GM12878 (cell line): ENCODE results near the gene BLCAP. TPM values are rescaled to one million over a fixed set of nuclear protein-coding genes. Genes with fewer than 3 reads are reported as not detected.

Experiments used
- ATAC-seq: fragments of 200-7000 bp; cut with Tn5 transposase; 3 replicates; pipeline ENCODE4 v1.9.1; 2020; ENCODE audit warnings: mild to moderate bottlenecking, moderate library complexity
- BruUV-seq: library from RNA; stranded (reverse); fragments of 400-500 nt; replicated peaks from 2 replicates; lab custom pipeline; 2021; lab: Mats Ljungman, UMichigan
- CTCF ChIA-PET: fragments of 300-600 bp; sonication (Branson Sonifier 250); formaldehyde crosslinking; extraction: SDS; loops from one replicate; lab custom pipeline; 2021; ENCODE audit warnings: inconsistent platforms; lab: Yijun Ruan, JAX
- POLR2A ChIA-PET: fragments of 350-600 bp; formaldehyde crosslinking; extraction: SDS; loops from one replicate; lab custom pipeline; 2021; ENCODE audit warnings: inconsistent platforms; lab: Charles Lee
- RAD21 ChIA-PET: fragments of 300-600 bp; sonication (Branson Sonifier 250); formaldehyde crosslinking; loops from one replicate; lab custom pipeline; 2023; ENCODE audit warnings: antibody characterized with exemption; ENCODE audit not compliant: unreplicated experiment; lab: Charles Lee
- SMC1A ChIA-PET: fragments of 300-600 bp; sonication (Branson Sonifier 250); formaldehyde crosslinking; loops from one replicate; lab custom pipeline; 2023; ENCODE audit not compliant: unreplicated experiment, uncharacterized antibody; lab: Charles Lee
- DNase-seq: peaks from one replicate; pipeline ENCODE4 v3.0.0-alpha.2; 2011; ENCODE audit warnings: low read depth, low spot score
- FAIRE-seq: peaks from 3 replicates; lab custom pipeline; 2011; peaks lifted over from hg19 to GRCh38; lab: Jason Lieb, UNC
- H2AFZ ChIP-seq: 2 replicates; pipeline ENCODE4 v1.6.0; 2011; ENCODE audit warnings: low read depth, low read length, control low read depth; ENCODE audit not compliant: control insufficient read depth
- H3K27ac ChIP-seq: 2 replicates; pipeline ENCODE4 v1.5.1; 2011; ENCODE audit warnings: control low read depth; ENCODE audit not compliant: control insufficient read depth, insufficient read depth
- H3K27me3 ChIP-seq, 2 experiments: replicated peaks in 1 of 2; 2 replicates each; pipeline versions ENCODE4 v1.6.0 to v1.6.1; 2011; ENCODE audit warnings: low read length in 1 of 2; ENCODE audit not compliant: control insufficient read depth in 2 of 2, insufficient read depth in 2 of 2
- H3K36me3 ChIP-seq, 2 experiments: 2 replicates each; pipeline ENCODE4 v1.5.1; 2011; ENCODE audit warnings: low read length in 1 of 2; ENCODE audit not compliant: control insufficient read depth in 2 of 2, insufficient read depth in 2 of 2
- H3K4me1 ChIP-seq: 2 replicates; pipeline ENCODE4 v1.6.1; 2011; ENCODE audit warnings: mild to moderate bottlenecking, low read length, moderate library complexity, mixed read lengths; ENCODE audit not compliant: control insufficient read depth, insufficient read depth
- H3K4me2 ChIP-seq: 2 replicates; pipeline ENCODE4 v1.6.0; 2011; ENCODE audit warnings: control low read depth; ENCODE audit not compliant: control insufficient read depth, insufficient read depth
- H3K4me3 ChIP-seq: fragments of 200-600 bp; sonication (generic); 2 replicates; pipeline ENCODE4 v1.5.1; 2016
- H3K79me2 ChIP-seq: 2 replicates; pipeline ENCODE4 v1.6.0; 2011; ENCODE audit warnings: low read length; ENCODE audit not compliant: control insufficient read depth, insufficient read depth
- H3K9ac ChIP-seq: 2 replicates; pipeline ENCODE4 v1.8.0; 2011; ENCODE audit warnings: low read length, control low read depth, mixed read lengths; ENCODE audit not compliant: control insufficient read depth, insufficient read depth
- H3K9me3 ChIP-seq: replicated peaks from 3 replicates; pipeline ENCODE4 v1.5.1; 2011; ENCODE audit warnings: mild to moderate bottlenecking, low read length; ENCODE audit not compliant: control insufficient read depth, insufficient read depth
- H4K20me1 ChIP-seq: 2 replicates; pipeline ENCODE4 v1.6.0; 2011; ENCODE audit not compliant: control insufficient read depth, insufficient read depth
- ETV6 ChIP-seq, 2 experiments: fragments of 450-650 bp in 1 of 2; IDR thresholded peaks in 1 of 2; conservative IDR thresholded peaks in 1 of 2; 2 replicates each; pipeline ENCODE4 v1.6.1; 2014; ENCODE audit warnings: antibody characterized with exemption in 1 of 2, borderline replicate concordance in 1 of 2, low read depth in 1 of 2, mild to moderate bottlenecking in 1 of 2, moderate library complexity in 1 of 2
- FOXM1 ChIP-seq: IDR thresholded peaks from 2 replicates; pipeline ENCODE4 v1.6.1; 2012; ENCODE audit warnings: low read depth, mild to moderate bottlenecking, inconsistent platforms, low read length, moderate library complexity
- IKZF1 ChIP-seq: fragments of 450-650 bp; conservative IDR thresholded peaks from 2 replicates; pipeline ENCODE4 v1.6.1; 2017; ENCODE audit warnings: antibody characterized with exemption, mild to moderate bottlenecking
- IRF4 ChIP-seq: IDR thresholded peaks from 2 replicates; pipeline ENCODE4 v1.6.1; 2011; ENCODE audit warnings: low read depth, low read length
- KDM1A ChIP-seq: fragments of 200-600 bp; sonication (generic); IDR thresholded peaks from 2 replicates; pipeline ENCODE4 v1.6.1; 2016; ENCODE audit warnings: borderline replicate concordance
- NFYA ChIP-seq: IDR thresholded peaks from 2 replicates; pipeline ENCODE4 v1.6.1; 2011; ENCODE audit warnings: low read depth, mild to moderate bottlenecking, low read length, improper control_type of control experiment, borderline replicate concordance
- POU2F2 ChIP-seq: IDR thresholded peaks from 3 replicates; pipeline ENCODE4 v1.6.1; 2011; ENCODE audit warnings: low read depth, mild to moderate bottlenecking, low read length, borderline replicate concordance
- RBBP5 ChIP-seq: fragments of 200-600 bp; sonication (generic); conservative IDR thresholded peaks from 2 replicates; pipeline ENCODE4 v1.6.1; 2016
- SMARCA5 ChIP-seq: fragments of 450-650 bp; IDR thresholded peaks from 2 replicates; pipeline ENCODE4 v1.6.1; 2017; ENCODE audit warnings: mild to moderate bottlenecking
- SP1 ChIP-seq: IDR thresholded peaks from one replicate; pipeline ENCODE4 v1.6.1; 2011; ENCODE audit warnings: low read depth, low read length
- SREBF2 ChIP-seq: IDR thresholded peaks from 2 replicates; pipeline ENCODE4 v1.6.1; 2012; ENCODE audit warnings: mild to moderate bottlenecking, low read length
- SUPT20H ChIP-seq: IDR thresholded peaks from 2 replicates; pipeline ENCODE4 v1.6.1; 2011; ENCODE audit warnings: low read depth, mild to moderate bottlenecking, low read length, moderate library complexity, borderline replicate concordance; ENCODE audit not compliant: control insufficient read depth
- TCF3 ChIP-seq: IDR thresholded peaks from 2 replicates; pipeline ENCODE4 v1.6.1; 2012; ENCODE audit warnings: low read depth, mild to moderate bottlenecking, low read length, borderline replicate concordance; ENCODE audit not compliant: insufficient read depth
- ZNF24 ChIP-seq: fragments of 450-650 bp; IDR thresholded peaks from 2 replicates; pipeline ENCODE4 v1.6.1; 2017; ENCODE audit warnings: antibody characterized with exemption, mild to moderate bottlenecking
- ZNF384 ChIP-seq: IDR thresholded peaks from 2 replicates; pipeline ENCODE4 v1.6.1; 2012; ENCODE audit warnings: low read depth, mild to moderate bottlenecking, low read length, improper control_type of control experiment, borderline replicate concordance
- WGBS: methylation state at CpG from one replicate; pipeline ENCODE4 v1.1.6; 2016; ENCODE audit warnings: low lambda C conversion rate; ENCODE audit not compliant: insufficient replicate concordance, insufficient coverage; ENCODE audit errors: missing lambda C conversion rate; 5-methylcytosine and 5-hydroxymethylcytosine counted together
- in situ Hi-C: fragments of 300-500 bp; cut with MboI; formaldehyde crosslinking; loops from 9 replicates; pipeline ENCODE4 v1.14.3; 2018; ENCODE audit warnings: mixed read lengths
- intact Hi-C: fragments of 100-400 bp; cut with micrococcal nuclease; formaldehyde crosslinking; loops from one replicate; pipeline ENCODE4 v1.14.2; 2022; ENCODE audit not compliant: unreplicated experiment
- polyA plus RNA-seq, 11 experiments: library from polyadenylated mRNA; depleted of rRNA in 4 of 11; unstranded in 6 of 11; stranded (reverse) in 5 of 11; fragments of >200 nt; fragmentation: Nextera tagmentation in 4 of 11; fragmentation: Illumina TruSeq in 1 of 11; extraction: Ambion mirVana in 4 of 11; extraction: Trizol in 1 of 11; gene quantifications; 1 replicate in 1 of 11; 2 replicates in 10 of 11; pipeline versions ENCODE4 v1.2.1 to v1.2.3, GENCODE V29; 2011 to 2016; ENCODE audit warnings: inconsistent platforms in 2 of 11, missing spikeins in 2 of 11, low read depth in 1 of 11
- total RNA-seq, 4 experiments: library from RNA; depleted of rRNA in 3 of 4; stranded (reverse); fragments of >200 nt in 3 of 4; fragmentation: Illumina TruSeq in 1 of 4; extraction: Trizol in 1 of 4; gene quantifications; 2 replicates each; pipeline versions ENCODE4 v1.2.1 to v1.2.3, GENCODE V29; 2013 to 2021
- TF ChIP-seq, protein P1 (sequence below): fragments of 450-650 bp; IDR thresholded peaks from 2 replicates; pipeline ENCODE4 v1.6.1; 2016; ENCODE audit warnings: mild to moderate bottlenecking

The BLCAP gene
- total and polyA plus RNA-seq, 10 of the 15 experiments (the other 5 are each of a cell fraction or from before 2014, with no cell fraction given): 24.6 to 62.3 (median 47.3) TPM

DNA sequence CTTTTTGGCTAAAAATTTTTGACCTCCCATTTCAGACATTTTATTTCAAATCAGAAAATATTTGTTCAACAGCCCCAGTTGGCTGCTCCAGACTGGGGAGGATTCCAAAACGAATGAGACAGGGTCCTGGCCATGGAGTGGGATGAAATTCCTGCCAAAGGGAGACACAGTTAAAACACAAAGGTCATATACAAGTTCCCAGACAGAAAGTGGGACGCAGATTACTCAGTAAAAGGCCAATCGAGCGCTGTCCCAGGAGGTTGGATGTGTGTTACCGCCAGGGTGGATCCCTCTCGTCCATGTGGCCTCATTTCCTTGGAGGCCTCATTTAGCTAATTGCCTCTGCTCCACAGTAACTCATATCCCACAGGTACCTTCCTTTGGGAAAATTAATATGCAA lies 48.4 kb downstream of the BLCAP start:
- TF ChIP-seq, protein P1, sequence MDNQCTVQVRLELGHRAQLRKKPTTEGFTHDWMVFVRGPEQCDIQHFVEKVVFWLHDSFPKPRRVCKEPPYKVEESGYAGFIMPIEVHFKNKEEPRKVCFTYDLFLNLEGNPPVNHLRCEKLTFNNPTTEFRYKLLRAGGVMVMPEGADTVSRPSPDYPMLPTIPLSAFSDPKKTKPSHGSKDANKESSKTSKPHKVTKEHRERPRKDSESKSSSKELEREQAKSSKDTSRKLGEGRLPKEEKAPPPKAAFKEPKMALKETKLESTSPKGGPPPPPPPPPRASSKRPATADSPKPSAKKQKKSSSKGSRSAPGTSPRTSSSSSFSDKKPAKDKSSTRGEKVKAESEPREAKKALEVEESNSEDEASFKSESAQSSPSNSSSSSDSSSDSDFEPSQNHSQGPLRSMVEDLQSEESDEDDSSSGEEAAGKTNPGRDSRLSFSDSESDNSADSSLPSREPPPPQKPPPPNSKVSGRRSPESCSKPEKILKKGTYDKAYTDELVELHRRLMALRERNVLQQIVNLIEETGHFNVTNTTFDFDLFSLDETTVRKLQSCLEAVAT: no peak
- no peak for TF ChIP-seq RBBP5
- no peak for TF ChIP-seq FOXM1
- no peak for TF ChIP-seq NFYA
- TF ChIP-seq SP1: no peak
- no peak for TF ChIP-seq IKZF1
- TF ChIP-seq ETV6 (conservative IDR thresholded peaks at IDR 0.05 in 1 of 2, IDR thresholded peaks at IDR 0.05 in 1 of 2; ENCODE audit: borderline replicate concordance in 1 of 2, low read depth in 1 of 2): no peak
- no peak for TF ChIP-seq SREBF2
- no peak for TF ChIP-seq IRF4
- TF ChIP-seq SMARCA5: no peak
- TF ChIP-seq KDM1A: no peak
- no peak for TF ChIP-seq ZNF24
- TF ChIP-seq ZNF384: no peak
- no peak for TF ChIP-seq SUPT20H
- TF ChIP-seq POU2F2: no peak
- no peak for TF ChIP-seq TCF3
- TF ChIP-seq, all 136 proteins: peak for 0
- Histone ChIP-seq H3K9ac (no peak overlapping the region), H3K79me2 (no peaks in the 10 kb centered on the region), H3K4me1 (no peaks in the 10 kb centered on the region), H3K27me3 (no peaks in the 10 kb centered on the region; a peak in 1 of 4 replicates), H2AFZ (no peak overlapping the region), H3K4me2 (no peak overlapping the region), H3K4me3 (no peak overlapping the region), H3K27ac (no peak overlapping the region), H3K9me3 (no peaks in the 10 kb centered on the region), H4K20me1 (no peaks in the 10 kb centered on the region), H3K36me3 (no peaks in the 10 kb centered on the region)
- in situ Hi-C loops: no loop called here
- no peak for ATAC-seq
- RAD21 ChIA-PET: no interaction called here
- CTCF ChIA-PET: no interaction called here
- FAIRE-seq: no peak
- 40% methylated on average over 6 of the region's 6 CpGs for WGBS
- BruUV-seq: no TSS peak
- intact Hi-C loops: no loop called here
- POLR2A ChIA-PET: no interaction called here
- SMC1A ChIA-PET: no interaction called here
- no peak for DNase-seq
